Gastrocnemius medialis (tissue), 4 donors: Measurements from ENCODE around the gene MYO15A.

ENCODE experiments used
- POLR2A ChIP-seq, 2 donors: fragments of 450-650 bp; IDR thresholded peaks; one replicate each; pipeline ENCODE4 v1.6.1; 2017; ENCODE audit warnings: antibody characterized with exemption in 2 of 2, mild to moderate bottlenecking in 2 of 2, moderate library complexity in 2 of 2
- TF ChIP-seq, protein P1 (sequence below), 5 experiments: fragments of 450-650 bp in 3 of 5; fragments of 200-600 bp in 2 of 5; sonication (generic) in 2 of 5; IDR thresholded peaks in 4 of 5; conservative IDR thresholded peaks in 1 of 5; 1 replicate in 4 of 5; 2 replicates in 1 of 5; pipeline ENCODE4 v1.5.1; 2016 to 2019; ENCODE audit warnings: antibody characterized with exemption in 5 of 5, mild to moderate bottlenecking in 3 of 5, moderate library complexity in 3 of 5

DNA sequence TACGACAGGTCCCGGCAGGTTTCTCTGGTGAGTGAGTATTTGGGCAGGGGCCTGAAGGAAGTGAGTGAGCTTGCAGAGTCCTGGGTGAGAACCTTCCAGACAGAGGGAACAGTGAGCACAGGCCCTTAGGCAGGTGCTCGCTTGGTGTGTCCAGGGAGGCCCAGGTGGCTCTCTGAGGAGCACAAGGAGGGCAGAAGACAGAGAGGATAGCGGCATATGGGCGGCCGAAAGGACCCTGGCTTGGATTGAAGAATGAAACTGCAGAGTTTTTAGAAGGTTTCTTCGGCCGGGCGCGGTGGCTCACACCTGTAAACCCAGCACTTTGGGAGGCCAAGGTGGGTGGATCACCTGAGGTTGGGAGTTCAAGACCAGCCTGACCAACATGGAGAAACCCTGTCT is 14.1 kb upstream of the MYO15A start:
- TF ChIP-seq POLR2A (IDR thresholded peaks at IDR 0.05), result no peak
- TF ChIP-seq, protein P1, sequence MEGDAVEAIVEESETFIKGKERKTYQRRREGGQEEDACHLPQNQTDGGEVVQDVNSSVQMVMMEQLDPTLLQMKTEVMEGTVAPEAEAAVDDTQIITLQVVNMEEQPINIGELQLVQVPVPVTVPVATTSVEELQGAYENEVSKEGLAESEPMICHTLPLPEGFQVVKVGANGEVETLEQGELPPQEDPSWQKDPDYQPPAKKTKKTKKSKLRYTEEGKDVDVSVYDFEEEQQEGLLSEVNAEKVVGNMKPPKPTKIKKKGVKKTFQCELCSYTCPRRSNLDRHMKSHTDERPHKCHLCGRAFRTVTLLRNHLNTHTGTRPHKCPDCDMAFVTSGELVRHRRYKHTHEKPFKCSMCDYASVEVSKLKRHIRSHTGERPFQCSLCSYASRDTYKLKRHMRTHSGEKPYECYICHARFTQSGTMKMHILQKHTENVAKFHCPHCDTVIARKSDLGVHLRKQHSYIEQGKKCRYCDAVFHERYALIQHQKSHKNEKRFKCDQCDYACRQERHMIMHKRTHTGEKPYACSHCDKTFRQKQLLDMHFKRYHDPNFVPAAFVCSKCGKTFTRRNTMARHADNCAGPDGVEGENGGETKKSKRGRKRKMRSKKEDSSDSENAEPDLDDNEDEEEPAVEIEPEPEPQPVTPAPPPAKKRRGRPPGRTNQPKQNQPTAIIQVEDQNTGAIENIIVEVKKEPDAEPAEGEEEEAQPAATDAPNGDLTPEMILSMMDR (IDR thresholded peaks at IDR 0.05 in 4 of 5, conservative IDR thresholded peaks at IDR 0.05 in 1 of 5), result no peak
